Islet of Langerhans (tissue), 1 donor: ENCODE data around the gene PRKD3.
A peak's percentile ranks its signal among the peaks of the same experiment; 100 is the strongest.

ENCODE experiments used
- FAIRE-seq: peaks from one replicate; lab custom pipeline; 2011; peaks lifted over from hg19 to GRCh38; lab: Jason Lieb, UNC

The PRKD3 gene

DNA sequence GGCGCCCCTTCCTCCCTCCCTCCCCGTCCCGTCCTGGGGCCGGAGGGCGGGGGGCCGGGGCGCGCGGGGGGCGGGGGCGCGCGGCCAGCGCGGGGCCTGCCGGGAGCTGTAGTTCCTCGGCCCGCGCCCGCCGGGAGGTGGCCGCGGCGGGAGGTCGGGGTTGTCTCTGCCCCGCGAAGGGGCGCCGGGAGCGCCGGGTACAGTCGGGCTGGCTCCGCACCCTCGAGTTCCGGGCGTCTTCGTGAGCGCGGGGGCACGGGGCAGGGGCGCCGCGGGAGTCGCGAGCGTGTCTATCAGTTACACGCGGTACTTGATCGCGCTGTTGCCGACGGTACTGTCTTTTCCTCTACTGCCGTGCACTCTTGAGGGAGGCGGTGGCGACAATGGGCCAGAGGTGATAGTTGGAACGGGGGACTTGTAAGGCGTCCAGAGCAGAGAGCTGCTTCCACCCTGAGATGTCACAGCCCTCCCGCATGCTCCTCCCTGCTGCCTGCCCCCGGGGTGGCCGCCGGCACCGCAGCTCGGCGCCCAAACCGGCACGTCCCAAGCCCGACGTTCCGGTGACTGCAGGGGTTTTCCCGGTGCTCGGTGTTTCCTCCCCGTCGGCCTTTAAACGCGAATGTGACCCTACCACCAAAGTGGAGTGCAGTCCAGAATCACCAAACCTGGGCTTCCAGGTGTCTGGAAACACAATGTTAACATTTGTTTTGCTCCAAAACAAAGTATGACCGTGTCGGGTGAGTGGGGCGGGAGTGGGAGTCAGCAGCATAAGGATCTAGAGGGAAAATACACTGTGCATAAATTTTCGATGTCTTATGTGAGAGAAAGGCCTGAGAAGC is at the start of gene PRKD3:
TSS of gene PRKD3 (minus strand) at position 48 of the 839 bp plus-strand sequence. CDS start 8,309 bp downstream, outside the sequence.
- FAIRE-seq: no peak

DNA sequence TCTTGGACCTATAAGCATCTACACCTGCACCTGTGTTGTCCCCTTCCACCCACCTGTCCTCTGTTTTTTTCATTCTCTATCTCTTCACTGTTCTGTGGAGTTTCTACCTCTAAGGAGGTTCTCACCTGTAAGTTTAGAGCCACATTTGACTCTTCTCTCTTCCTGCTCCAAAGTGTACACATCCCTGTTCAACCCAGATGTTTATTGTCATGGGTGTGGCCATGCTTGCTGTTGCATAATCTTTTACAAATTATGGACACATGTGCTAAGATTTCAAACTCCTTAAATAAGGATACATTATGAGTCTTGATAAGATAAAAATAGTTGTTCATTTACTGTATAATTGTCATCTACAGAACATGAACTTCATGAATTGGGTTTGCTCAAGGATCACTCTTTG is 47.4 kb upstream of the PRKD3 start:
- no peak for FAIRE-seq

DNA sequence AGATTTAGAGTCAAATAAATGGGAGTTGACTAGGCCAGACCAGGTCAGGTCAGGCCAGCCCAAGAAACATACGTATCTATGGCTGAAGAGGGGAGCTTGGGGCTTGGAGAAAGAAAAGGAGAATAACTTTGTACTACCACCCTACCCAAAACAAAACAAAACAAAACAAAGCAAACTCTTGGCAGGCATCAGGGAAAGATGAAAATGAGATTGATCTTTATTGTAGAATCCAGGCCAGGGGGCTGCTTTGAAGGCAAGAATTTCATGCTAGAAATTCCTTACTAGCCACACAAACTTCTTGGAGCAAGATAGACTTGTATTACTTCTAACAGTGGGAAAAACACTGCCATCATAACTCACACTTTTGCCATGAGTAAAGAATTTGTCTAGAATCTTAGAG is 46.0 kb upstream of the PRKD3 start:
- no peak for FAIRE-seq

DNA sequence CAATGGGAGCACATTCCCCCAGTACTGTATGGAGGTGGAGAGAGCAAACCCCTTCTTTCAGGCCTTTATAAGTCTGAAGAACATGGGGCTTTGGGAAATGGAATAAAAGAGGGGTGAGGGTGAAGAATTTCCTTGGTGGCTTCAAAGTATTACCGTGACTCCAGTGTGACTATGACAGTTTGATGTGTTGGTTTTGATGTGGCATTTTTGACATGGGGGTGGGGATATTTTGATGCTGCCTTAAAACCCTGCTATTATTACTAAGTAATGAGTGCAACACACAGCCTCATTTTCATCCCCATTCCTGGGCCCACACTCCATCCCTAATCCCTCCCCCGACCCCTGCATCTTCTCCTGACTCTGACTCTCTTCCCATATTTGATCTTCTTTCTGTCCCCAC is 43.4 kb upstream of the PRKD3 start:
- no peak for FAIRE-seq

DNA sequence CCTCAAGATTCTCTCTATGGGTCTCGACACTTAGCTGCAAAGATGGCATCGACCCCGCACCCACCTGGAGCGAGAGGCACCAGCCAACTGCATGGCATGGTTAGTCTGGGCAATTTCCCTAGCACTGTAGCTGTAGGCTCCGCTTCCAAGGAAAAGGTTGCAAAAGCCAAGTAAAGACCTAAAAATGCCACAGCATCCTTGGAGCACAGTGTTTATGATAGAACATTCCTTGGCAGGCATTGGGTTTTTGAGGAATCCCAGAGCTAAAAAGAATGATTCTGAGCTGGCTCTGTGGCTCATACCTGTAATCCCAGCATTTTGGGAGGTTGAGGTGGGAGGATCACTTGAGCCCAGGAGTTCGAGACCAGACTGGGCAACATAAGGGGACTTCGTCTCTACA is 42.7 kb upstream of the PRKD3 start:
- no peak for FAIRE-seq

DNA sequence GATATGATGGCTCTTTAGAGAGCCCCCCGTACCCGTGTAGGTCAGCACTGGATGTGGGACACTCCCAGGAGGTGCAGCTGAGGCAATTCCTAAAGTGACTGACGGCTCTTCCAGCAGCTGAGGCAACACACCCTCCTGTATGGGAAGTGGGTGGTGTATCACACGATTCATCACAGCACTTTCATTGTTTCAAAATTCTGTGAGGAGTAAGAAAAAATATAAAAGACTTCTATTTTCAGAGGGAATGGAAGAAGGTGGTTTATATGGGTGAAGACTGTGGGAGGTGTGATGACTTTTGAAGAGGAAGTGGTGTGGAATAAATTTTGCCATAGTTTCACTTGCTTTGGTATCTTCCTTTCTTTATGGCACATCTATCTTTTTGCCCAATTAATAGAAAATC is 42.1 kb upstream of the PRKD3 start:
- FAIRE-seq: no peak

DNA sequence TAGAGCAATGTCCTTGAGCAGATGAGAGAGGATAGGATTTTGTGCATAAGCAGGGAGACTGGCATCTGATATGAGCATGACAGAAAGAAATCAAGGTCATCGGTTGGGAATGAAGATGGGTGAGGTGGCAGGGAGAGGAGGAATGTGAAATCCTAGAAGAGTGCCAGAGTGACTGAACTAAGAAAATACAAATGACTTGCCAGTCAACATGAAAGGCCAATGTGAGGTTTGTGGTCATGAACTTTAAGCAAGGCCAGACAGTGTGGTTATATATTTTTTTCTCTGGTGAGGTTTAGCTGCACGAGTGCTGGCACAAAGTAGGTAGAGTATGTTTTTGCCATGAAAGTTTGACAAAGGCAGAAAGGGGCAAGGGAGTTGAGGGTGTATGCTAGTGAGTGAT is 41.0 kb upstream of the PRKD3 start:
- FAIRE-seq: no peak

DNA sequence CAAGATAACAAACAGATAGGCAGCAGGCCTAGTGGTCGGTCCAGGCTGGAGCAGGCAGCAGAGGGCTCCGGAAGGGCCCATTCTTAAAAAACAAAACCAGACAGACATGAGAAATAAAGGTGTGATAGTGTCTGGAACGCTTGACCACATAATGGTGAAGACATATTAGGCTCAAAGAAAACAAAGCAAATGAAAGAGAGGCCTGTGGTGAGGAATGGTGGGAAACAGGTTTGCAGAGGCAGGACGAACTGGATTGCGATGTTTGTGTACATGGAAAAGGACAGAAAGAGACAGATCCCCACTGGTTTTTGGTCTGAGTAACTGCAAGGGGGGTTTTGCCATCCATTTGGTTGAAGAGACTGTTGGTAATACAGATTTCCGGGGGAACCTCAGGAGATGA is 39.7 kb upstream of the PRKD3 start:
- no peak for FAIRE-seq

DNA sequence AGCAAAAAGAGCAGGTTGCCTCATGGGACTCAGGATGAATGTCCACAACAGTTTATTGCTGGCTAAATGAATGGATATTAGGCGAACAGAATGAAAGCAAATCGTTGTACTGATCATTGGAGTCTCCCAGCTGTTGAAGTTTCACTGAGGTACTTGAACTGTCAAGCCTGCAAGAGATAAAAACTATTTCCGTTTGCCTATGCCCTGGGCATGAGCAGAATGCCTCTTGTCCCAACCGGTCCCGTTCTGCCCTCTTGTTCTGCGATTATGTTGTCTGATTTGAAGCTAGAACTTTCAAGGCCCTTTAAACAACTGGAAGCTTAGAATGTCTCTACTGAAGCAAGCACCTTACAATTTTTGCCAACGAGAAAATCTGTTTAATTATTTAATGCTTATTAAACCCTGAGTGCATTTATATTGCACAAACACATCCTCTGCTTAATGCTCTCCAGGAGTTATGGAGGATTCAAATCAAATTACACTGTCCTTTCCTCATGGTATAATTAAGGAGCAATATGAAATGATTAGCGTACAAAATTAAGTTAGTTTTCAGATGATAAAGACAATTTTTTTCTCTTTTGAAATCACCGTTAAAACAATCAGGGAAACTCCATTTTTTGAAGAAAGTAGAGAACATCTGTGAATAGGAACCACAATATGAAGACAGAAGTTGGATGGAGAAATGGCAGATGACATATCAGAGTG is 37.5 kb upstream of the PRKD3 start:
- FAIRE-seq: peak; percentile 13

DNA sequence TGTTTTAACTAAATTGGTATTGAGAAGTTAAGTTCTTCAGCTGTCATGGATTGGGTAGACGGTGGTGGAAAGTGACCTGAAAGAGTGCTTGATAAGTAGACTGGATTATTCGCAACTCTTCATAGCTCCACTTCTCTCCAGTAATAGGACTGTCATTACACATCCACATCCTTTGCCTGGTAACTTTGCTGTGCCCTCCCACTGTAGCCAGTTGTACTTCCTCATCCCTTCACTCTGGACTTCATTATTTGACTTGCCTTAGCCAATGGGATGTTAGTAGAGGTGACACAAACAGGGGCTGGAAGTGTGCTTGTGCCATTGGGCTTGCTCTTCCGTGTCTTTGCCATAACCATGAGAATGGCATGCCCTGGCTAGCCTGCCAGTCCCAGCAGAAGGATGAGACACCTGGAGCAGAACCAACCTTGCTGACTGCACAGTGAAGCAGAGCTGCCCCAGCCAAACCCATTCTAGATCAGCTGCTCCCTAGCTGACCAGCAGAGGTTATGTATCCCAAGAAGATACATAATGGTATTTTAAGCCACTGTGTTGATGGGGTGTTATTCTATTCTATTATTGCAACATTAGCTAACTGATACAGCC is 36.7 kb upstream of the PRKD3 start:
- no peak for FAIRE-seq

DNA sequence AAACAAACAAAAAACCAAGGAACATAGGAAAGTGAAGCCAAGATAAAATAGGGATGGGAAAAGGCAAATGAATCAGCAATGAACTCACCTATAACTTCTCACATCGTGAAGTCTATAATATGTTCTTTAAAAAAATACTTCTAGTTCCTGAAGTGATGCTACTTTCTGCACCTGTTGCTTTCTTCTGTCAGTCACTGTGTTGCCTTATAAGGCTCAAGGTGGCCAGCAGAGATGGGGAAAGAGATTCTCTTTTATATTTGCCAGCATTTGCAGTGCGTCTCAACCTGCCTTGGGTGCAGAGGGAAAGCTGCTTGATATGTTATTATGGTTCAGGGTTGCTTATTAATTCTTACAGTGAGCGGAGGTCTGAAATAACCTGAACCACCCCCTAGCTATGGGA is 33.8 kb upstream of the PRKD3 start:
- no peak for FAIRE-seq

DNA sequence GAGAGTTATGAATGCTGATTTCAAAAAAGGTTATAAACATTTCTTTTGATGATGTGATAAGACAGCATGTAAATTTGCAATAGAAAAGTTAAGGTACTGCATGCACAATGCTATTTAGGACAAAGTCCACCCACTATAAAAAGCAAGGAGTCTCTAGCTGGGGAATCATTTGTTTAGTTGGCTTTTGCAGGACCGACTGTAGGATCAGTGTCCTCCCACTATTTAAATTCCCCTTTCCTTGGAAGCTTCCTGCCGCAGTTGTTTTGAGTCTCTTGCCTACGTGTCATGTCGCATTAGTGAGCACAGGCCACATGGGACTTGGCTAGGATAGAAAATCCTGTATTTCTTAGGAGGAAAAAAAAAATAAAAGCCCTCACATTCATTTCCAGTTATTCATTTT is 32.9 kb upstream of the PRKD3 start:
- no peak for FAIRE-seq

DNA sequence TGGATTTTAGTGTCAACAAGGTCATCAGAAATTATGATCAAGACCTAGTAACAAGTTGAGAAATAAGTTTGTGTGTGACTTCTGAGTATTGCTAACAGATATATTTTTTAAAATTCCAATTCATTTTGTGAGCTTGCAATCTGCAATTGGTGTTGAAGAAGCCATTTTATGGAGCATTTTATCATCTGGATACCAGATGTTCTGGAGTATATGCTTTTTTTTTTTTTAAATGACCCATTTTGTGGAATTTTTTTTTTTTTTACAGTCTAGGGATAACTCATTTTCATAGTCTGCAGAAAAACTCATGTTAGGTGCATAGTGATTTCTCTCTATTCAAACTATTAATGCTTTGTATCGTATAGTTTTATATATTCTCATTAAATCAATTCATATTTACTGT is 32.4 kb upstream of the PRKD3 start:
- no peak for FAIRE-seq

DNA sequence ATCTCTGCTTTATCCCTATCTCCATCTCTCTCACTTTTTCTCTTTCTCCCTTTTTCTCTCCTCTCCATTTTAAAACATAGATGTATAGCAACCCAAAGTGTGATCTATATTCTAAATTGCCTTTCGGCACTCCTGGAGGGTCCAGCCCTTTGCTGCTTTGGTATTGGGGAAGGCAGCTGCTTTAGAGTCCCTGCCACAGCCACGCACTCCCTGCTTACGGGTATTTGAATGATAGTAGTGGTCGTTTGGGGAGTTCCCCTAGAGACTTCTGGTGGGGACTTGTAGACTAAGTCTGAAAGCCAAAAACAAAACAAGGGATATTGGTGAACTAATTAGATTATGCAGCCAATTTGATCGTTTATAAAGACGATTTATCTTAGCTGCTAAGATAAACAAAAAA is 31.7 kb upstream of the PRKD3 start:
- no peak for FAIRE-seq

DNA sequence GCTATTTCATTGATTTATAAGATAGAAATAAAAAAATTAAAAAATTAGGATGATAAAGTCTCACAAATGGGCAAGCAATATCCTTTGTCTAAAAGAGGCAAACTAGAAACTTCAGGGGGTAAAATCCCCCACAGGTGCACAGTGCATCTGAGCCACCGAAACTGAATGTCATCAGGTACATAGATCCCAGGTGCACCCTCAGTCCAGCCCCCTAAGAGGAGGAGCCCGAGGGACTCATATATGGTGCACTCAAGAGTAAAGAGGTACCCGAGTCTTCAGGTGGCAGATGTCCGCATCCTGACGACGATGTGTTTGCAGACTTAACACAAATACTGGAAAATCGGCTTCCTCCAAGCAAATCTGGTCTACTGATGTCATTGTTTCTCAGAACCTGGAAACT is 31.1 kb upstream of the PRKD3 start:
- peak; percentile 51 for FAIRE-seq

DNA sequence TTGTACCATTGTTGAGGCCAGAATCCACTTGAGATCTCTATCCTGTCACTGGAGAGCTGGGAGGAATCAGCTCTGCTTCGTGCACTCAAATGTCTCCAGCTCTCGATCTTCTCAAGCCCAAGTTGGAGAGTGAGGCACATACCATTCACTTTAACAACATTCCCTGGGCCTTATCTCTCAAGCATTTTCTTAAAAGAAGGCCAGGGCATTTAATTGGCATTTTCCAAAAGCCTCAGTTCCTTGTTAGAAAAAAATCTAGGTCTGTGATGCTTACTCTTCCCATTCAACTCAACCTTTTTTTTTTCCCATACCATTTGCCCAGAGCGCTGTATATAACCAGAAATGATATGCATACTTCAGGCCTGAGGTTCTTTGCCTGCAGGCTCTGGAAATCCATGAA is 29.9 kb upstream of the PRKD3 start:
- no peak for FAIRE-seq

DNA sequence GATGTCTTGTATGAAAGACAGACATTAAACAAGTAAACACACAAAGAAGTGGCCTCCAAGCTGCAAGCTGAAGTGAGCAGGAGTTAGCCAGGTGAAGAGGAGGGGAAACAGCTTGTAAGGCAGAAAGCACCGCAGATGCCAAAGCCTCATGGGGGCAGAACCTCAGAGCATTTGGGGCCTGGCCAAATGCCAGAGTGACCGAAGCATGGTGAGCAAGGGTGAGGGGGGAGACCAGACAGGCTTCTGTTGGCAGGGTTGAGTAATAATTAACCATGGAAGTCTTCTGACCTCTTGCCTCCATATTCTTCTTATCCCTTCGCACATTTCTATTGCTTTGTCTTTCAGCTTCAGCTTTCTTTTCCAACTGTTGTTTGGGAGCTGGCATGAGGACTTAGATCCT is 25.4 kb upstream of the PRKD3 start:
- FAIRE-seq: peak; percentile 74

DNA sequence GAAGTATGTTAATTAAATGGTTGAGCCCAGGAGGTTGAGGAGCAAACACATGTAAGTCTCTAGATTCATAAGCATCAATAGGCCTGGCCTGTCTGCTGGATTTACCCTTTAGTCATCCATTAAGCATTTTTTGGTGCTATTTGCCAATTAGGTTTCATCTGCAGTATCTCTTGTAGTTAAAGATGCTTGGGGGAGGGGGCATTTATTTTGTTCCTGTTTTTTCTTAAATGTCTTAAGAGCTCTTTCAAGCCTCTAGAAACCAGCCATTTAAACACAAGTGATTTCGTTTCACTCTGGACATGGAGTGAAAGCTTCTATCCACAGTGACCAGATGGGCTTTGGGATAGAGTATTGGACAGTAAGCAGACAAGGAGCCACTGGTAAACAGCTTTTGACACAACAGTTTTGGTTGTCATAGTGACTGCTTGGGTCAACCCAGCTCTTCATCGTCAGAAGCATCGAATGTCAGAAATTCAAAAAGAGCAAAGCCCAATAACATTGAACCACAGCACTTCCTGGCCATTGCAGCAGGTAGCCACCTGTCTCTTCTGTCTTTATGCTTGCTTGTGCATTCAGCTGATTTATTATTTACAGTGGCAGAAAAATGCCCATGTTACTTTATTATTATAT is 24.7 kb upstream of the PRKD3 start:
- peak; percentile 72 for FAIRE-seq

DNA sequence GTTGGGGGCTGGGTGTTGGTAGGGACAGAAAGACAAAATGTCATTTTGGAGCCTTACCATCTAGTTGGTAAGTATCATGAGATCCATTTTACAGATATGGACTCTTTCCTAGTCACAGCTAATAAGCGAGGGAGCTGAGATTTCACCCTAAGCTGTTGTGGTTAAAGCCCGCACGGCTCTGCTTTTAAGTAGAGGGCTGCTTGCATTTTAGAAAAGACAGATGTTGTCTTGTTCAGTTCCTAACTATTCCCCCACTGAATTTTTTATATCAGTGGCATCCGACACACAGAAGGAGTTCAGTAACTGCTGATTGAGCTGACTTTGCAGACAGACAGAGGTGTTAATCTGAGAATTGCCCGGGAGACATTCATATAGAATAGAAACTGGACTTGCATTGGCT is 23.5 kb upstream of the PRKD3 start:
- FAIRE-seq: no peak

DNA sequence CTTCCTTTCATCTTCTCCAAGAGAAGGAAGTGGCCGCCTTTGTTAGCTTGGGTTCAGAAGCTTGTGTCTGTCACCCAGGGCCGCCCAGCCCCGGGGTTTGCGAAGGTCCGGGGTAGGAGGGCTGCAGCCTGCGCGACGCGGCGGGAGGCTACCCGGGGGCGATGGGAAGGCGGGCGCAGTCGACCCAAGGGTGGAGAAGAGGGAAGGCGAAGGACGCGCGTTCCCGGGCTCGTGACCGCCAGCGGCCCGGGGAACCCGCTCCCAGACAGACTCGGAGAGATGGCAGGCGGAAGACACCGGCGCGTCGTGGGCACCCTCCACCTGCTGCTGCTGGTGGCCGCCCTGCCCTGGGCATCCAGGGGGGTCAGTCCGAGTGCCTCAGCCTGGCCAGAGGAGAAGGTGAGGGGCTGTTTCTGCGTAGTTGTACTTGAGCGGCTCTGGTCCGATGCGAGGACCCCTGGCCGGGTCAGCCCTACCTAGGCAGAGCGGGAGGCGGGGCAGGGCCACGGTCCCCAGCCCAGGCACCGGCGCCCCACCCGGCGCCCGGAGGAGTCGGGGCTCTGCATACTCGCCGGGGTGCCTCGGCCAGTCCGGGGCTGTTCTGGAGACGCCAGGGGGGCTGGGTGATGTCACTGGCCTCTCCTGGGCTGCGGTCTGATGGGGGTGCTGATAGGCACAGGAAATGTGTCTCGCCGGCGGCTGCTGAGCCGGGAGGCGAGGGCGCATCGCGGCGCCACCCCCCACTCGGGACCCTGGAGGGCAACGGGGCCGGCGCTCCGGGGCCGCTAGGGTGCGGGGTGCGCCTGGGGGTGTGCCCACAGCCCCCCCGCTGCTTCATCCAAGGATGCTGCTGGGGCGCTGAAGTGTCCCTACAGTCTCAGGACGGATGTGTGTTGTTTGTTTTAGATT is 20.1 kb upstream of the PRKD3 start, which contains the start of gene QPCT:
TSS of gene QPCT (plus strand) at position 178 of the 909 bp plus-strand sequence. CDS start at position 280, 102 bp downstream.
- FAIRE-seq: no peak

DNA sequence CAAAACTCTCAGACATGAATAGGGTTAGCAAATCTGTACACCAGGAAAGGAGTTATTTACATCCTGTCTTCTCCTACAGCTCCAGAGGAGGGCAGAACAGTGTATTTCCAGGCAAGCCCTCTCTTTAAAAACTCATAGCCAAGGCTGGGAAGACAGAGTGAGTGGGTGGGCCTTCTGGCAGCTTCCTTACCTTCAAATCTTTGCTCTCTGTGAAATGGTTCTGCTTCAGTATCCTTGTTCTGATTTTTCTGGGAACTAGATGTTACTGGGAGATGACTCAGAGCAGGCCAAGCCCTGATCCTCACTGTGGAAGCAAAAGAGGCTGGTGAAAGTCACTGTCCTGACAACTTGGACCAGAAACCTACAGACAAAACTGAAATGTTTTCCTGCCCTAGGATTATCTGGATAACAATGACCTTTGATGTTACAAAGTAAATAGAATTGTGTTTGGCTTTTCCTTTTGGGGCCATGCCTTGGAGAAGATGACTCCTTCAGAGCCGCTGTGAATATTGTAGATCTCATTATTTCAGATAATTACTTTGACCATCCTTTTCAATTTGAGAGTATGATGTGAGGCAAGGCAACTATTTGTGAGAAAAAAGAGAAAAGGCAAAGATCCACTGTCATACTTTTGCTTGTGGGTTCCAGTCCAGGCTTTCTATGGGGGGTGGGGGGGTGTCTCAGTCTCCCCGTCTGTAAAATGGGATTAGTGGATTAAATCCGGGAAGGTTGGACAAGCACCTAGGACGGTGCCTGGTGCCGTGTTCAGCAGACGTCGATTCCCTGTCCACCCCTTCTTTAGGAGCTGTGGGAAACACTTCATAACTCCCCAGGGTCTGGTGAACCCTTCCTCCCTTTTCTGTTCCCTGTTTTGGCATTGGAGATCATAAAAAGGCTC is 19.2 kb upstream of the PRKD3 start:
- peak; percentile 85 for FAIRE-seq
